Ureter (tissue), 1 donor: ENCODE data around the gene IRAK2. TPM values are rescaled to one million over a fixed set of nuclear protein-coding genes. Genes with fewer than 3 reads are reported as not detected.
A peak's percentile ranks its signal among the peaks of the same experiment; 100 is the strongest.
"Not testable (repeated sequence)": the region's sequence is repeated elsewhere in the genome, so short reads cannot be mapped to it uniquely, and the experiment has no call there.

ENCODE experiments used
- DNase-seq: peaks from one replicate; pipeline ENCODE4 v3.0.0-alpha.2; 2020; ENCODE audit warnings: low spot score
- total RNA-seq: library from RNA; stranded (reverse); gene quantifications from one replicate; pipeline ENCODE4 v1.2.4, GENCODE V29; 2023
- donor health status: DM: yes; HTN: yes; CAD: no.

The IRAK2 gene
- total RNA-seq, 1 donor from 2014 or later: 20.3 TPM

GRCh38 chr3:10158555-10158954 is 6.2 kb upstream of the IRAK2 start:
- not testable (repeated sequence) for DNase-seq

DNA sequence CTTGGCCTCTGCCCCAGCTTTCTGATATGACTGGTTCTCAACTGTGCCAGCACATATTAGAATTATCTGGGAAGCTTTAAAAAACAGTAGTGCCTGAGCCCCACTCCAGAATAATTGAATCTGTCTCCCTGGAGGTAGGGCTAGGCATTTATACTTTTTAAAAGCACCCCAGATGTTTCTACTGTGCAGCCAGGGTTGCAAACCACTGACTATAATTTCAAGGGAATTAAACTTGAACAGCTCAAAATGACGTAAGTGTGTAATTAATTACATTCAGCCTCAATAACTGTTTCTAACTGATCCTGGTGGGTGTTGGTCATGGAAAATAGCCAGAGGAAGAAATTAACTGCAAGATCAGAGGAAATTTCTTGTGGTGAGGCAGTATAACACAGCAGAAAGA is 4.4 kb upstream of the IRAK2 start:
- DNase-seq: no peak

GRCh38 chr3:10160925-10161324 is 3.8 kb upstream of the IRAK2 start:
- DNase-seq: no peak

DNA sequence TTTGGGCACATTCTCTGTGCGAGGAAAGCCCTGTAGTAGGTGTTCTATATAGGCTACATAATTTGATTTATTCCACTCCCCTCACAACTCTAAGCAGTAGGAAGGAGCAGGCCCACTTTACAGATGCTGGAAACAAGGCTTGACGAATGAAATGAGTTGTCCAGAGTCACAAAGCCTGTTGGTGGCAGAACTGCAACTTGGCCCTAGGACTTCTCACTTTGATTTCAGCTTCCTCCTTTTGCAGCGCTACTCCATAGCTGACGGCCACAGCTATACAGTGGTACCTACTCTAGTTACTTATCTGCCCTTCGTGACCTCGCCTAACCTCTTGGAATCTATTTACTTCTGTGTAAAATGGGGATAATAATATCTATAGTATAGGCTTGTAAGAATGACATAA is 2.5 kb upstream of the IRAK2 start:
- no peak for DNase-seq

GRCh38 chr3:10164201-10164545 is 546 bp upstream of the IRAK2 start:
- not testable (repeated sequence) for DNase-seq

- DNase-seq: no peak
These were observed 1.5 kb downstream of the IRAK2 start for GRCh38 chr3:10166213-10166604.

GRCh38 chr3:10169000-10169496 is 4.3 kb downstream of the IRAK2 start:
- no peak for DNase-seq

DNA sequence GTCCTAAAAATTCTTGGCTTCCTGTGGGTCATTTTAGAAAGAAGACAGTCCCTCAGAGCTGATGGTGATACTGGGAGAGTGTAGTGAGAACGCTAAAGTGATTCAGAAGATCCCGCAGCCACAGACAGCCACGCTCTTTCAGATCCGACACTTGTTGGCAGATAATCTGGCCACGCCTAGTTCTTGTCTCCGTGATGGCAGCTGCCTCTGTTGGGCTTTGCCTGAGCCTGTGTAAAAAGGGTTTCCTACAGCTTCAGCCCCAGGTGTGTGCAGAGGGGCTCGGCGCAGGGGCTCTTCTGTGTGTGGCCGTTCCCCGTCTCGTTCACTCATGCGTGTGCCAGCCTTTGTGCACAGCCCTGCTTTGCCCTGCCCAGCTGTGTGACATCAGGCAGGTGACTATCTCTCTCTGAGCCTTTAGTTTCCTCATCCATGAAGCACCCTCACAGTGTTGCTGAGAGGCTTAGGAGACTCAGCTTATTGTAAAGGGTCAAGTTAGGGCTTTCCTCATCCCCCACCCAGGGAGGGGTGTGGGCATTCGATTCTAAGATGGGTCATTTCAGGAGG is 6.3 kb downstream of the IRAK2 start:
- no peak for DNase-seq

- no peak for DNase-seq
These were observed 8.6 kb downstream of the IRAK2 start for GRCh38 chr3:10173095-10173925.

GRCh38 chr3:10173926-10174435 is 9.3 kb downstream of the IRAK2 start:
- peak; percentile 71 for DNase-seq

- DNase-seq: not testable (repeated sequence)
These were observed 10.6 kb downstream of the IRAK2 start for GRCh38 chr3:10175334-10175733.

DNA sequence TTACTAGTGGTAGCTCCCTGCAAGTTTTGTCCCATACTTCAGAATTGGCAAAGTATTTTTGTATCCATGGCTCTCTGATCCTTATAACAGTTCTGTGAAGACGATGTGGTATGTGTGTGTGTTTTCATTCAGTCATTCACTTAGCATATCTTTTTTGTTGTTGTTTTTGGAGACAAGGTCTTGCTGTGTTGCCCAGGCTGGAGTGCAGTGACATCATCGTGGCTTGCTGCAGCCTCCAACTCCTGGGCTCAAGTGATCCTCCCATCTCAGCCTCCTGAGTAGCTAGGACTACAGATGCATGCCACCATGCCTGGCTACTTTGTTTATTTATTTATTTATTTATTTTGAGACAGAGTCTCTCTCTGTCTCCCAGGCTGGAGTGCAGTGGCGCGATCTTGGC is 11.4 kb downstream of the IRAK2 start:
- DNase-seq: not testable (repeated sequence)

DNA sequence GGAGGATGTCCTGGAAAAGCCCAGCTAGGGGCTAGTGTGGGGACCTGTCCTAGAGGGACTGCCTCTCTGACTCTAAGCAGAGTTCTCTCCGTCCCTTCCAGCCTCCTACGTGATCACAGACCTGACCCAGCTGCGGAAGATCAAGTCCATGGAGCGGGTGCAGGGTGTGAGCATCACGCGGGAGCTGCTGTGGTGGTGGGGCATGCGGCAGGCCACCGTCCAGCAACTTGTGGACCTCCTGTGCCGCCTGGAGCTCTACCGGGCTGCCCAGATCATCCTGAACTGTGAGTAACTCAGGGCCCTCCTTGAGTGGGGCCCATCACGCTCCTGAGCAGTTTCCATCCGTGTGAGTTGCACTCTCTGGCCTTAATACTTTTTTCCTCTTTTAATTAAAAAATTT is 13.0 kb downstream of the IRAK2 start:
- DNase-seq: no peak

DNA sequence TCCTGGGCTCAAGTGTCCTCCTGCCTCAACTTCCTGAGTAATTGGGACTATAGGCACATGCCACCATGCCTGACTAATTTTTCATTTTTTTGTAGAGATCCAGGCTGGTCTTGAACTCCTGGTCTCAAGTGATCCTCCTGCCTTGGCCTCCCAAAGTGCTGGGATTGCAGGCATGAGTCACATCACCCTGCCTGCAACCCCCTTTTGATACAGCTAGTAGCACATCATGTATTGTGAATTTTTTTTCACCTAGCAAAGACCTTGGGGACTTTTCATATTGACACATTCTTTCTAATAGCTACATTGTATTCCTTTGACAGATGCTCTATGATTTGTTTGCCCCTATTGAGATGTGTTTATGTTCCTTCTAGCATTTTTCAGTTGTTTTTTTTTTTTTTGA is 14.2 kb downstream of the IRAK2 start:
- DNase-seq: no peak

GRCh38 chr3:10180289-10180688 is 15.6 kb downstream of the IRAK2 start:
- no peak for DNase-seq

- DNase-seq: no peak
These were observed 16.1 kb downstream of the IRAK2 start for GRCh38 chr3:10180738-10181295.

DNA sequence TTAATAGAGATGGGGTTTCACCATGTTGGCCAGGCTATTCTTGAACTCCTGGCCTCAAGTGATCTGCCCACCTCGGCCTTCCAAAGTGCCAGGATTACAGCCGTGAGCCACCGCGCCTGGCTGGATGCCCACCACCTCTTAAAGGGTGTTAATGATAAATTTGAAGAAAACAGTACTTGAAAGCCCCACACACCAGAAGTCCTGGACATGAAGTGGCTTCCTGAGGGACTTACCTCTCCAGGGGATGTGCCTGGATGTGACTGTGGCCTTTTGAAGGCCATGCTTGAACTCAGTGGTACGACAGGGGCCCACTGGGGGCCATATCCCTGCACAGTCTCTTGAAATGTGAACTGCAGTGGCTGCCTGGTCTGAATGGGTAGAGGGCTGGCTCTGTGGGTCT is 18.2 kb downstream of the IRAK2 start:
- DNase-seq: no peak

DNA sequence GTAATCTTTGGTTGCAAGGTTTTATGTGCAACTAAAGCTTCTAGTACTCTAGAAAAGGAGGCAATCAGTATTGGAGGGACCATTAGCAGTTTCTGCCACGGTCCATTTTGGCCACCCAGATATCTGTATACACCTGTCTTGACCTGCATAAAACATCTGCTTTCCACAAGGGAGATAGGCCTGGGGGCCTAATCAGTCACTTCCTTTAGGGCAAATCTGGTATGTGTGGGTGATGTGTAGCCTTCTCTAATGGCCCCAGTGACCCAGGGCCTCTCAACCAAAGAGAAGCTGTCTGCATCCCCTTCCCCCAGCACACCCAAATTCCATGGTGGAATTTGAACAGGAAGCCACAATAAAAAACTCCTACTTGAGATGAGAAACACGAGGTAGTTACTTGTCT is 19.5 kb downstream of the IRAK2 start:
- DNase-seq: no peak

GRCh38 chr3:10185804-10186762 is 21.4 kb downstream of the IRAK2 start:
- DNase-seq: no peak

DNA sequence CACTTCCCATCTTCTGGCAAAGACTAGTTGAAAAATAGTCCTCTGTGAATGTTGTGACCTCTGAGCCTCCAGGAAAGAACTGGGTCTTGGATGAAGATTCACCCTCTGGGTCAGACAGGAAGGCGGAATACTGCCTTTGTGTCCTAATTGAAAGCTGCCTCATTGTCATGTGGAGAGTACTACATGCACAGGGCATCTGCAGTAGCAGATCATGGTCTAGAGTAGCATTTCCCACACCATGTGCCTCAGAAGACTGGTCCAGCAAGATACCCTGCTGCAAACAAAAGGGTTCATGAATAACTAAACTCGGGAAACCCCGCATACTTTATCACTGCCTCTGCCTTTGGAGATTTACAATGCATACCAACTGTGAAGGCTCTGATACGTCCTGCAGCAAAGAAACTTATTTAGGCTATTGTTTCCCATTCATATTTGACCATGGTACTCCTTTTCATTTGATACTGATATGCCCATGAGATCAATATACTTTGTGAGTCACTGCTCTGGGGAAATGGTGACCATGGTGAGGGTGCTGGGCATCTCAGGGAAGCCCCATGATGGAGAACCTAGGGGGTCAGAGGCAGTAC is 22.7 kb downstream of the IRAK2 start:
- no peak for DNase-seq

DNA sequence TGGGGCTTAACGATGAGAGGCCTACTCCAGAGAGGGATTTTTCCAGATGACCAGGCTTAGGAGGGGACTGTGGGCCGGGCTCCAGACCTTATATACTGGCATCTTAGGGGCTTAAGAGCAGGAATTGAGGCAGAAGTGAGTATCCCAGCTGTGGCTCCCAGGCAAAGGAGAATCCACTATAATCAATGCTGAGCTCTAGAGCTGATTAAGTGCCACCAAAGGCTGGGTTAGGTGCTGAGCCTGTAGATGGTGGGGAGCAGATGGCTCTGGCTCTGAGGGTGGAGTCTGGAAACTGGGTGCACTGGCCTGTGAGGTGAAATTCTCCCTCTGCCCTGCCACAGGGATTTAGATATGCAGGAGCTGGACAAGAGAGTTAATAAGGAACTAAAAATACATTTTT is 23.2 kb downstream of the IRAK2 start:
- DNase-seq: no peak
